OCI-LY7 (cell line): ENCODE results near the gene TAS2R7.

ENCODE experiments used
- CTCF ChIP-seq: fragments of 200-600 bp; sonication (generic); conservative IDR thresholded peaks from 2 replicates; pipeline ENCODE4 v1.5.1; 2014; ENCODE audit warnings: mild to moderate bottlenecking, antibody characterized with exemption, low read length, moderate library complexity, mixed read lengths
- EZH2phosphoT487 ChIP-seq: fragments of 200-600 bp; sonication (generic); IDR thresholded peaks from 2 replicates; pipeline ENCODE4 v1.6.1; 2018; ENCODE audit warnings: low read depth, borderline replicate concordance, mild to moderate bottlenecking, mixed run types, antibody characterized with exemption, low read length, moderate library complexity, mixed read lengths

- TF ChIP-seq CTCF (no peak), EZH2phosphoT487 (no peak)
Observed at GRCh38 chr12:10756194-10756593, 46.2 kb downstream of the TAS2R7 start.
